Activated naive CD8-positive, alpha-beta T cell treated with anti-CD3 and anti-CD28 coated beads, Interleukin-2, amount 10 ng/mL, durations not matched to agents 7 days and 5 days (primary cell): ENCODE measurements around the gene IKZF1. TPM values are rescaled to one million over a fixed set of nuclear protein-coding genes. Genes with fewer than 3 reads are reported as not detected.

Experiments
- ATAC-seq: fragments of 150-1000 bp; cut with Tn5 transposase; one replicate; pipeline ENCODE4 v1.10.0; 2021; ENCODE audit warnings: low read depth, moderate library complexity
- POLR2A ChIA-PET: fragments of 350-600 bp; sonication (Branson Sonifier 250); formaldehyde crosslinking; loops from one replicate; lab custom pipeline; 2021; ENCODE audit warnings: antibody characterized with exemption; lab: Charles Lee
- DNase-seq: peaks from one replicate; pipeline ENCODE4 v3.0.0; 2021
- H3K27ac Mint-ChIP-seq: one replicate; pipeline ENCODE4 v1.8.0; 2022; ENCODE audit warnings: mild to moderate bottlenecking, mixed read lengths
- H3K27me3 Mint-ChIP-seq: one replicate; pipeline ENCODE4 v1.8.0; 2022; ENCODE audit warnings: mild to moderate bottlenecking, moderate library complexity, mixed read lengths
- H3K36me3 Mint-ChIP-seq: one replicate; pipeline ENCODE4 v1.8.0; 2021; ENCODE audit warnings: mild to moderate bottlenecking, mixed read lengths
- H3K4me1 Mint-ChIP-seq: one replicate; pipeline ENCODE4 v1.8.0; 2021; ENCODE audit warnings: mixed read lengths
- H3K4me3 Mint-ChIP-seq: one replicate; pipeline ENCODE4 v1.8.0; 2022; ENCODE audit warnings: mild to moderate bottlenecking, moderate library complexity, mixed read lengths
- H3K9me3 Mint-ChIP-seq: one replicate; pipeline ENCODE4 v1.8.0; 2021; ENCODE audit warnings: mixed read lengths
- total RNA-seq, 2 experiments: library from RNA; stranded (reverse); gene quantifications; one replicate each; pipeline ENCODE4 v1.2.3, GENCODE V29; 2021

Gene IKZF1
- total RNA-seq, 2 experiments from 2014 or later: 383 to 410 TPM

DNA sequence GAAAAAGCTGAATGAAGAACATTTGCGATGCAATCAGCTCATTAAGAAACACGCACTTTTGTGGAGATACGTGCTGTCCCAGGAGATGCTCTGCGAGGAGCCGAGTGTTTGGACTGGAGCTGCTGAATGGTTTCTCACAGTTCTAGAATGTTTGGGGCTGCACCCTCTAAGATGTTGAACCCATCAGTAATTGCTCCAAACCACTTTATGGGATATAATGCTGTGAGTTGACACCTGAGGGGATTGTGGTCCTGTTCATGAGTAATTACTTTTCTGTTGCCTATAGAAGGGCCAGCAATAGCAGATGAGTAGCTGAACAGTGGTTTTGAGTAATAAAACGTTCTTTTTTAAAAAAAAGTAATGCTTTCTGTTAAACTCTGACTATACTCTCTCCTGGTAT lies 63.1 kb downstream of the IKZF1 start:
- DNase-seq (no peak), ATAC-seq (no peak)
- Mint-ChIP-seq H3K27me3 (no peaks in the 10 kb centered on the region), H3K4me1 (peaks cover 92% of the 10 kb centered on the region), H3K4me3 (peak overlapping the region; percentile 63), H3K9me3 (no peaks in the 10 kb centered on the region), H3K27ac (peak overlapping the region; percentile 88), H3K36me3 (peaks cover 47% of the 10 kb centered on the region)
- POLR2A ChIA-PET: interaction anchor here (0.7 to 13.8 kb wide), 9 partner anchors 9 to 162 kb away, joined by 4 to 323 read pairs (median 7); partner anchors contain the start of gene IKZF1

- H3K9me3 Mint-ChIP-seq: no peaks in the 10 kb centered on the region
- H3K36me3 Mint-ChIP-seq: peaks cover 45% of the 10 kb centered on the region
- peak overlapping the region; percentile 81 for H3K27ac Mint-ChIP-seq
- POLR2A ChIA-PET: interaction anchor here (0.7 to 13.8 kb wide), 12 partner anchors 8 to 162 kb away, joined by 3 to 323 read pairs (median 4); partner anchors contain the start of gene IKZF1
- H3K4me1 Mint-ChIP-seq: peaks cover 90% of the 10 kb centered on the region
- H3K4me3 Mint-ChIP-seq: peak overlapping the region; percentile 45
- no peaks in the 10 kb centered on the region for H3K27me3 Mint-ChIP-seq
- no peak for DNase-seq
- ATAC-seq: no peak
Measured at GRCh38 chr7:50368366-50368765, 63.9 kb downstream of the IKZF1 start.

DNA sequence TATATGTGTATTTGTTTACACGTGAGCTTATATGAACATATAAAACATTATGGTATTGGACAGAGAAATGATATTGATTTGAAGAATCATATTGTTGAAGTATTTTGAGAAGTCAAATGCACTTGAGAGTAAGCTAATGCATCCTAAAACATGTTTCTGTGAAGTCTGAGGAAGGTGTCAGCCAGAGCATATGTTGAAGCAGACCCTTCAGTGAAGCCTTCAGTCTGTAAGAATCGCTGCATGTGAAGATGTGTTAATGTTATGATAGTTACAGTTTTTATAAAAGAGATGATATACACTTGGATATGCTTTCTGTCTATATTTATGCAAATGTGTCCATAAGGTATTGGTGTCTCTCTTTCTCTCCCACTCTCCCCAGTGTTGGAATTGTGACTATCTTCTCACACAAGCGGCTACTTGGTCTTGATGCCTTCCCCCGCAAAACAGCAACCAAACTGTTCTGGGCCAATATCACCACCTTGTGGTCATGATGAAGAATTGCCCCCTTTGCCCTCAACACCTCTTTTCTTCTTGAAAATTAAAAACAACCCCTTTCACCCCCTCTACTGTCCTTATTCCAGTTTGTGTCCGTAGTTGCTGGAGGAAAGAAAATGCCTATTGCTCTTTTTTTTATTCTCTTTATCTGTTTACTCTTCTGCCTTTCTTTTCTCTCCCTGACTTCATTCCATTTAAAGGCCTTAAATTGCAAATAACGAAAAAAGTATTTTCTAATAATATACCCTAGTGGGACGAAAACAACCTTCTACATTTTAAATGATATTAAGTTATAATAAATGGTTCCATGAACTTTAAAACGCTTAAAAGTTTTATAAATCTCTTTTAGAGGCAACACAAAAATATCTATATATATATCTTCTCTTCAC lies 64.9 kb downstream of the IKZF1 start:
- ATAC-seq (peak; percentile 19), DNase-seq (no peak)
- Mint-ChIP-seq H3K4me3 (peak overlapping the region; percentile 67), H3K27ac (peak overlapping the region; percentile 78), H3K4me1 (peaks cover 82% of the 10 kb centered on the region), H3K9me3 (no peaks in the 10 kb centered on the region), H3K27me3 (no peaks in the 10 kb centered on the region), H3K36me3 (peaks cover 50% of the 10 kb centered on the region)
- POLR2A ChIA-PET: interaction anchor here (0.7 to 13.8 kb wide), 12 partner anchors 9 to 163 kb away, joined by 3 to 323 read pairs (median 4); partner anchors contain the start of gene IKZF1

- POLR2A ChIA-PET: interaction anchor here (1.0 to 1.2 kb wide), 2 partner anchors 33 to 53 kb away, joined by 3 read pairs; no protein-coding TSS in a partner anchor
- no peak for ATAC-seq
- peak overlapping the region; percentile 61 for H3K27ac Mint-ChIP-seq
- no peaks in the 10 kb centered on the region for H3K27me3 Mint-ChIP-seq
- H3K9me3 Mint-ChIP-seq: no peaks in the 10 kb centered on the region
- no peak for DNase-seq
- H3K36me3 Mint-ChIP-seq: peaks cover 56% of the 10 kb centered on the region
- H3K4me1 Mint-ChIP-seq: peaks cover 74% of the 10 kb centered on the region
- peak overlapping the region; percentile 25 for H3K4me3 Mint-ChIP-seq
Measured at GRCh38 chr7:50370884-50371283, 66.4 kb downstream of the IKZF1 start.

DNA sequence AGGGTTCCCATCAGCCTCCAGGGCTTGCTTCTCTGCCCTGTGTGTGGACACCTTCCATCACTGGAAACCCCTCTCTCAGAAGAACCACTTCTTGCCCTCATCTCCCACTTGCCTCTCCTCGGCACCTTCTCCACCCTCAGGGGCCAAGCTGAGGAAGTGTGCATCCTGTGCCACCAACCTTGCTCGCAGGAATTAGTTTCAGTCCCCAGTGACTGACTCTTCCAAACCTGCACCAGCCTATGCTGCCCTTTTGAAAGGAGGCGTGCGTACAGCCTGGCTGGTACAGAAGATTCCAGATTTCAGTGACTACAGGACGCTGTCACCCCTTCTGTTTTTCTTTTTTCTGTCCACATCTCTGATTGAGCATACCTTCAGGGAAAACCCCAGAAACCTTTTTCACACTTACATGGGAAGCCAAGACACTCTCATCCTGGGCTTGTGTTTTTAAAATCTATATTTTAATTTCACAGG lies 67.1 kb downstream of the IKZF1 start:
- POLR2A ChIA-PET: interaction anchor here (1.2 kb wide), 1 partner anchor 54 kb away, joined by 3 read pairs; no protein-coding TSS in a partner anchor
- ATAC-seq (no peak), DNase-seq (no peak)
- Mint-ChIP-seq H3K27me3 (no peaks in the 10 kb centered on the region), H3K9me3 (no peaks in the 10 kb centered on the region), H3K27ac (peak overlapping the region; percentile 61), H3K4me3 (no peak overlapping the region), H3K36me3 (peaks cover 61% of the 10 kb centered on the region), H3K4me1 (peaks cover 71% of the 10 kb centered on the region)

- Mint-ChIP-seq H3K4me3 (peak overlapping the region; percentile 5), H3K27me3 (no peaks in the 10 kb centered on the region), H3K36me3 (peaks cover 60% of the 10 kb centered on the region), H3K4me1 (peaks cover 58% of the 10 kb centered on the region), H3K9me3 (no peaks in the 10 kb centered on the region), H3K27ac (peak overlapping the region; percentile 61)
- ATAC-seq (peak; percentile 32), DNase-seq (no peak)
- POLR2A ChIA-PET: no interaction called here
Measured at GRCh38 chr7:50372923-50373322, 68.4 kb downstream of the IKZF1 start.

DNA sequence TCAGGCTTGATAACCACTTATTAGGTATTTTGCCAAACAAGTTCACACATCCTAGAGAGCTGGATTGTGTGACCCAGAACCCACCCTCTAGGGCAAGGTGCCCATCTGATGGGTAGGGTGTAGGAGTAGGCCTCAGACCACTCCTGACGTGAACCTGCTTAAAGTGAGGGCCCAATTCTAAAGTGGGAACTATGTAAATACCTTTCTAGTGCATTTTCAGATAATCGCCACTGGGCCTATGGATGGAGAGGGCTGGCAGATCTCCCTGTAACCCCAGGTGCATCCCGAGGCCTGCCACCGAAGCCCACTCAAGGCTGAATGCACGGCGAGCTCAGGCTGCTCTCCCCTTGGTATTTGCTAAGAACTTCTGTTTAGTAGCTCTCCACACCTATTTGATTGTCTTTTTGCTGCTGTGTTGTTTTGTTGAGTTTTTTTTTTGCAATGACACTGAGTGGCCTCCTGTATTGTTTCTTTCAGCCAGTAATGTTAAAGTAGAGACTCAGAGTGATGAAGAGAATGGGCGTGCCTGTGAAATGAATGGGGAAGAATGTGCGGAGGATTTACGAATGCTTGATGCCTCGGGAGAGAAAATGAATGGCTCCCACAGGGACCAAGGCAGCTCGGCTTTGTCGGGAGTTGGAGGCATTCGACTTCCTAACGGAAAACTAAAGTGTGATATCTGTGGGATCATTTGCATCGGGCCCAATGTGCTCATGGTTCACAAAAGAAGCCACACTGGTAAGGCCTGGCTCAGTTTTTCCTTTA lies 71.7 kb downstream of the IKZF1 start:
- Mint-ChIP-seq H3K9me3 (no peaks in the 10 kb centered on the region), H3K27ac (peak overlapping the region; percentile 10), H3K4me1 (peaks cover 49% of the 10 kb centered on the region), H3K27me3 (no peaks in the 10 kb centered on the region), H3K4me3 (no peak overlapping the region), H3K36me3 (peaks cover 59% of the 10 kb centered on the region)
- POLR2A ChIA-PET: no interaction called here
- DNase-seq: no peak
- no peak for ATAC-seq

DNA sequence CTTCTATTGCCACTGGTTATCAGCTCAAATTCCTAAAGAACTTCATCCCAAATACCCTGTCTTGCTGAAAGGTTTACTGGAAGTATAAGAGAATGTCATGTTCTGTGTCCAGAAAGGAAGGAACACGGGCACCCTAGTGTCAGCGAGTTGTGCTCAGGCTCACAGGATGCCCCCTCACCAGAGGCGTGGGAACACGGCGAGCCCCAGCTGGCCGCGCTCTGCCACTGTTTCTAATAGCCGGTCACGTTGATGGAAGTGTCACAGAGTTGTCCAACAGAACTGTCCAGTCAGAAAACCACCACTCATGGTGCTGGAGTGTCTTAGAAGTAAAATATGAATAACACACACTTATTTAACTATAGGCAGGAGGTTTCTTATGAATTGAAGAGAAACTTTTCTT lies 72.8 kb downstream of the IKZF1 start:
- ATAC-seq (no peak), DNase-seq (no peak)
- Mint-ChIP-seq H3K4me1 (peaks cover 47% of the 10 kb centered on the region), H3K9me3 (no peaks in the 10 kb centered on the region), H3K27me3 (no peaks in the 10 kb centered on the region), H3K36me3 (peaks cover 53% of the 10 kb centered on the region), H3K27ac (peak overlapping the region; percentile 17), H3K4me3 (no peak overlapping the region)
- POLR2A ChIA-PET: no interaction called here

GRCh38 chr7:50379082-50379481 lies 74.6 kb downstream of the IKZF1 start:
- H3K36me3 Mint-ChIP-seq: peaks cover 57% of the 10 kb centered on the region
- no peaks in the 10 kb centered on the region for H3K27me3 Mint-ChIP-seq
- peak overlapping the region; percentile 30 for H3K27ac Mint-ChIP-seq
- no peak for ATAC-seq
- no peak overlapping the region for H3K4me3 Mint-ChIP-seq
- H3K4me1 Mint-ChIP-seq: peaks cover 41% of the 10 kb centered on the region
- POLR2A ChIA-PET: no interaction called here
- no peak for DNase-seq
- no peaks in the 10 kb centered on the region for H3K9me3 Mint-ChIP-seq

DNA sequence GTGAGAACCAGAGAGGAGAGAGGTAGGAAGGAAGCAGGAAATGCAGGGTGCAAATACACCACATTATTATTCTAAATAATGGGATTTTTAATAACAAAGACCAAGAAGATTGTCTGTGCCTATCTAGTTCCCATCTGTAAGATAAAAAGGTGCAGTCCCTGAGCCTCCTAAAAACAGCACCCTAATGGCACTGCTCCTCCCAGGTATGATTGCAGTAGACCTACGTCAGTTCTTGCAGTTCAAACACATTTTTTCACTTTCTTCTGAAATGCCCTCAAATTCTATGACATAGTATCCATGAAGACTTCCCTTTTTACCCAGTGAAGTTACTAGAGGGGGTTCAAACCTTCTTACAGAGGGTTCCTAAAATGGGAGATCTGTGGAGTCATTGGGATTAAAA lies 75.0 kb downstream of the IKZF1 start:
- peak overlapping the region; percentile 30 for H3K27ac Mint-ChIP-seq
- POLR2A ChIA-PET: no interaction called here
- H3K36me3 Mint-ChIP-seq: peaks cover 57% of the 10 kb centered on the region
- DNase-seq: no peak
- H3K27me3 Mint-ChIP-seq: no peaks in the 10 kb centered on the region
- H3K4me1 Mint-ChIP-seq: peaks cover 41% of the 10 kb centered on the region
- no peak overlapping the region for H3K4me3 Mint-ChIP-seq
- no peak for ATAC-seq
- no peaks in the 10 kb centered on the region for H3K9me3 Mint-ChIP-seq

- Mint-ChIP-seq H3K27me3 (no peaks in the 10 kb centered on the region), H3K9me3 (no peaks in the 10 kb centered on the region), H3K36me3 (peaks cover 51% of the 10 kb centered on the region), H3K4me3 (no peak overlapping the region), H3K4me1 (peaks cover 40% of the 10 kb centered on the region), H3K27ac (peak overlapping the region; percentile 61)
- no peak for ATAC-seq
- POLR2A ChIA-PET: no interaction called here
- no peak for DNase-seq
Measured at GRCh38 chr7:50382455-50382854, 77.9 kb downstream of the IKZF1 start.

GRCh38 chr7:50387351-50387750 lies 82.8 kb downstream of the IKZF1 start:
- H3K9me3 Mint-ChIP-seq: no peaks in the 10 kb centered on the region
- peaks cover 42% of the 10 kb centered on the region for H3K4me1 Mint-ChIP-seq
- DNase-seq (no peak), ATAC-seq (no peak)
- POLR2A ChIA-PET: no interaction called here
- H3K27me3 Mint-ChIP-seq: no peaks in the 10 kb centered on the region
- H3K4me3 Mint-ChIP-seq: no peak overlapping the region
- peaks cover 67% of the 10 kb centered on the region for H3K36me3 Mint-ChIP-seq
- no peak overlapping the region for H3K27ac Mint-ChIP-seq

DNA sequence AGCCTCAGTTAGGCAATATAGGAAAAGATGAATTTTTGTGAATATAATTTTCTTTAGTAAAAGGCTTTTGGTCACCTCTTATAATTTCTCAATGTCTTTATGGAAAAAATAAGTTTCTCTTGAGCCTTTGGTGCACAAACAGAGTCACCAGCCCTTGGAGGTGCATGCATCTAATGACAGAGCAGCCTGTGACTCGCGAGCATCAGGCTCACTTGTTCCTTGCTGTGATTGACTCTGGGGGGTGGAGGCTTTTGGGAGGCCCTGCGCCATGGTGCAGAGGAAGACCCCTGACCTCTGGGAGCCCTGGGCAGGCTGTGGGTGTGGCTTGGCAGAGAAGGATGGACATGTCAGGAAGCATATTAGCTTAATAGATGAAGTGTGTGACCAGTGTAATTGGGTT lies 85.4 kb downstream of the IKZF1 start:
- POLR2A ChIA-PET: no interaction called here
- no peak for DNase-seq

More for the DNA sequence above, 85.4 kb downstream of the IKZF1 start:
- Mint-ChIP-seq H3K4me3 (no peak overlapping the region), H3K4me1 (peaks cover 57% of the 10 kb centered on the region), H3K27ac (no peak overlapping the region), H3K27me3 (no peaks in the 10 kb centered on the region), H3K9me3 (no peaks in the 10 kb centered on the region), H3K36me3 (peaks cover 58% of the 10 kb centered on the region)
- no peak for ATAC-seq
